ENCODE measurements around the gene STX10.

- TF ChIP-seq CTCF (IDR thresholded peaks at IDR 0.05), result peak in 2 of 4 experiments; percentile 18 to 25
- no peak for TF ChIP-seq POLR2A (IDR thresholded peaks at IDR 0.05)
- no peak for TF ChIP-seq EP300 (IDR thresholded peaks at IDR 0.05)
- no peak for TF ChIP-seq POLR2AphosphoS5 (IDR thresholded peaks at IDR 0.05)
Measured at GRCh38 chr19:13095934-13096927, 53.9 kb downstream of the STX10 start.

Data from sigmoid colon (tissue), 4 donors.